HG02610 (cell line): ENCODE measurements around the gene CAPN13.

Experiments used
- ATAC-seq: cut with Tn5 transposase; IDR thresholded peaks from one replicate; pipeline ENCODE4 v1.9.1; 2021; ENCODE audit warnings: mild to moderate bottlenecking, moderate library complexity; ENCODE audit not compliant: unreplicated experiment

CAPN13 gene

DNA sequence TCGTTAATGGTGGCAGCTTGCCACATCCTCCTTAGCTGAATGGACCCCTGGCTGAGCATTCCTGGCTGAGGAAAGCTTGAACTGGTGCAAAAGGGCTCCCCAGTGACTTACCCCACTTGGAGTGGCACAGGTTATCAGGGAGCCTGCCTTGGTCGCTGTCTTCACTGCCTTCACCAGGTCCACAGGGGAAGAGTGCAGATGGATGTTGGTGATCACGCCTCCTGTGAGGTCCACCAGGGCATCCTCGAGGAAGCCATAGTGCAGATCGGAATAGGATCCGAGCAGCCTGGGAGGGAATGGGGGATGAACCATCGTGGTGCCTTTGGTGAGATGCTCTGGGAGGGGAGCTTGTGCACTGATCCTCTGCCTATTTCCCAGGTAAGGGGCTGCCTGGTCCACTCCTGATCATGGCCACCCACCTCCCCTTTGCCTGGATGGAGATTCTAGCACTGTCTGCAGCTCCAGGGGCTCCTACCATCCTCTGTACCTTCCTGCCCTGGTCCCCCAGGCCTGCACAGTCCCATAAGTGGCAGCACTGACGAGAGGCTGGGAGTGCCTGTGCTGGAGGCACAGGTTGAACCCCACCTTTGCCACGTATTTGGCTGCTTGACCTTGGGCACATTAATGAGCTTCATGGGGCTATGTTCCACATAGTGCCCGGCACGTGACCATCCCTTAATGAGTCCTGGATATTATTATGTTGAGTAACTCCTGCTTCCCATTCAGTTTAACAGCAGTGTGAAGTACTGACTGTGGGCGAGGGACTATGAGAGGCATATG lies 43.0 kb downstream of the CAPN13 start:
- ATAC-seq: no peak

DNA sequence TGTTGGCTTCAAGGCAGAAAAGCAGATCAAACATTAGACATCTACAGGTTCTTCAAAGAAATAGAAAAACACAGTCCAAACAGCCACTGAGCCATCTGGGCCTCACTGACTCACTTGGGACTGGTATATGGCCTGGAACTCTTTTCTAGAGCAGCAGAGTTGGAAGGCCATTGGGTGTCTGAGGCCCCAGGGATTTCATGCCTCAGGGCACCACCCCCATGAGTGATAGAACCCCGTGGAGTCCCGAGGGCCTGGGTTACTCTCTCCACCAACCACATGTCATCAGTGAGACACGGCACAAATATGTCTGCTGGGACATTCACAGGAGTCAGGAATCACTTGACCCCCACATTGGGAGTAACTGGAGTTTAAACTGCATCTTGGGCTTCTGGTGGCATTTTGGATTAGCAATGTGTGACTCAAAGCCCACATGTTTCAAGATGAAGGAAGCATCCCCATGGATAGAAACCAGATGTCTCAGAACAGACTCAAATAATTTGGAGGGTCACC lies 44.0 kb downstream of the CAPN13 start:
- no peak for ATAC-seq

DNA sequence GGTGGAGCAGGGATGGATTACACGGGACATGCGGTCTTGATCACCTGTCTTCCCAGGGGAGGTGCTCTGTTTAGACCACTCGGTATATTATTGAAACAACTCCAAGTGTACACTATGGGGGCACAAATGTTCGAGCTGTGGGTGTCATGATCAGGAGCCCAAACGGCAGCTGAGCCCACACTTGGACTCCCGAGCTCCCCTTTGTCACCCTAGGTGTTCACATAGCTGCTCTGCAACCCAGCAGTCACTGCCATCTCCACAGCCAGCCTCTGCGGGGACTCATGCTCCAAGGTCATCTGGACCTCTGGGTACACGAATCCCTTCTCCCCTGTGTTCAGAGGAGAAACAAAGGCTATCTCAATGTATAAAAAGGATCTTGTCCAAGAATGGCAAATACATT lies 46.0 kb downstream of the CAPN13 start:
- no peak for ATAC-seq

DNA sequence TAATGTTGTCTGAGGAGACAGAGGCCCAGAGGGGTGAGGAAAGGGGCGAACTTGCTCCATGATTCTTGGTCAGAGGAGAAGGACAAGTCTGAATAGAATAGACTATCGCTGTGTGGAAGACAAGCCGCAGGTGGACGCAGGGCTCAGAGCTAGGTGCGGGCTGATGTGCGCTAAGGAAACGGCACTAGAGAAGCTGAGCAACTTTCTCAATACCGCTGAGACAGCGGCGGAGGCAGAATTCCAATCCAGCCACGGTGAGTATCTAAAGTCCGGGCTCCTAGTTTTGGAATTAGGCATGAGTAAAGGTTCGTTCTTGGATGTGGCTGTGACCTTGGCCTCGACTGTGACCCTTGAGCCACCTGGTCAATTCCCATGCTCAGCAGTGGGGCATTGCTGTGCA lies 47.8 kb downstream of the CAPN13 start:
- no peak for ATAC-seq

DNA sequence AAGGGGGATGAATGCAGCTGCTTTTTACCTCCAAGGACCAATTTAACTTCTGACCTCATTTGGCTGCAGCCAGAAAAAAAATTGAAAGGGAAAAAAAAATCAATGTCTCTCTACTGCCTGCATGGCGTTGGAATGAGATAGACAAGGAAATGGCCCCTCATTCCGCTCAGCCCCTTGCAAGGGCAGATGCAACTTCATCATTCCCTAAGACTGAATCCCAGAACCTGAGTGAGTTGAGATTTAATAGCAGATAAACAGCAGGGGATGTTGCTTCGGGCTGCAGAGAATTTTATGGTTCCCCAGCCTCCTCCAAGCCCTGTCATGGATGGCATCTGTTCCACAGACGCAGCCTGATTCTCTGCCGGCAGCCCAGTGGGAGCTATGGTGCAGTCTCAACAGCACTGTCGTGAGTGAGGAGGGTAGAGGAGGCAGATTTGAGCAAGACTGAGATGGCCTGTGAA lies 49.0 kb downstream of the CAPN13 start:
- ATAC-seq: no peak

DNA sequence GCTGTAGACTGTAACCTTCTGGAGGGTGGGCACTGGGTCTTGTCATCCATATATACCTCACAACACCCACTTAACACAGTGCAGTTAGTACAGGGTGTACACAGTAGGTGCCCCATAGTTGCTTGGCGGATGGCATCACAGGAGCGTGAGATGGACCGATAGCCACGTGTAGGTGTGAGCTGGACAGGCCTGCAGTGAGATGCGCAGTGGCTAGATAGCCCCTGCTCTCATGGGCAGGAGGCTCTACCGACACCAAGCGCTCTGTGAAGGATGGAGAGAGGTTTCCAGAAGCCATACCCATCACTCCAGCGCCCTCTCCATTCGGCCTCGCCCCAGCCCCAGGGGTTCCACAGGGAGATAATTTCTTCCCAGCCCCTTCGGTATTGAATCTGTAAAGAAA lies 49.5 kb downstream of the CAPN13 start:
- ATAC-seq: no peak

DNA sequence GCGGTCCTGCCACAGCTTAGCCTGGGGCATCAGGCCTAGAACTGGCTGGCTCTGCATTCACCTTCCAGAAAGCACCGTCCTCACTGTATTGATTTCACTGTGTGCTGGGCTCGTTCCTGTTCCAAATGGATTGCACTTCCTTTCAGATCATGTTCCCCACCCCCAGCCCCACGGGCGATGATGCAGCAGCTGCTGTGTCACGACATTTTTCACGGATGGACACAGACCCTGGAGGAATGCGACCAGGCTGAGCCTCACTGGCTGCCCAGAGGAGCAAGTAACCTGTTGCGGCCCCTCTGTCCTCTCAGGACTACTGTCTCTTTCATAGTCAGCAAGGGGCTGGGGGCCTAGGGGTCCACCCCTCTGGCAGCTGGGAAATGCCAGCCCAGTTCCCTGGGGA lies 50.3 kb downstream of the CAPN13 start:
- no peak for ATAC-seq

DNA sequence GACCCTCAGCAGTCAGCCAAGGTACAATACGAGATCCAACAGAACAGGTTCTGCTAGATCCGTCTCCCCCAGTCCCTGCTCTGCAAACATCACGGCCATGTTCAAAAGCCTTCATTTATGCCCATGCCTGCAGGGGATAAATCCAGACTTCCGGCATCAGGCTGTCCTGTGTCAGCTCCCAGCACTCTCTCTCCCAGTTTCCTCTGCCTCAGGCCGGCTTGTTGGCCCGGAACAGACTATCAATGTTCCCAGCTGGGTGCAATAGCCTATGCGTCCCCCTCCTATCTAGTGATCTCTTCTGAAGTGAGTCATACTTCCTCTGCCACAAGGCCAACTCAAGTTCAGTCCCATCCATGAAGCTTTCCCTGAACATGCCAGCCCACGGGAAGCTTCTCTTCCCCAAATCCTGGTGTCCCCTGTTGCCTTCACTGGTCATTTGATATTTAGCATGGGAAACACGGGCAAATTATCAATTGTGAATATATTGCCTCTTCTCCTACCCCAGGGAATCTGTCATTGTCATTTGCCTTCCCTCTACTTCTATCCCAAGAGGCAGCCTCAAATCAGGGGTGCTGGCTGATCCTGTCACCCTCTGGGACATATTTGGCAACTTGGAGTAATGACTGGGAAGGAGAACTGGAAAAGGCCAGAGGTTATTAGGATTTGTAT lies 51.1 kb downstream of the CAPN13 start:
- ATAC-seq: no peak

DNA sequence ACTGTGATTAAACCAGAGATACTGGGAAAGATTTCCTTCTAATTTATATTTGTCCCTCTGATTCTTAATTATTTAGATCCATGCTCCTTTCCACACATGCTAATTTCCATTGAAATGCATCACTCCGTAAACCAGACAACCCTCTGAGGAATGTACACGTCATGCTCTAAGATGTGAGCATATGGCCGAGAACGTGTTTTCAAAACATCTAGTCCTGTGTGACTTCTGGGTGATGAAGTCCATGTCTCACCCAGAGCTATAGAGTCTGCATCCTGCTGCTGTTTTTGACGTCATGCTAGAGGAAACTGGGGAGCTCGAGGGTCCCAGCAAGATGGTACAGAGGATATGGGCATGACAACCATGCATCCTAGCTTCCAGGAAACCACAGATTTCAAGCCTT lies 53.6 kb downstream of the CAPN13 start:
- ATAC-seq: no peak

DNA sequence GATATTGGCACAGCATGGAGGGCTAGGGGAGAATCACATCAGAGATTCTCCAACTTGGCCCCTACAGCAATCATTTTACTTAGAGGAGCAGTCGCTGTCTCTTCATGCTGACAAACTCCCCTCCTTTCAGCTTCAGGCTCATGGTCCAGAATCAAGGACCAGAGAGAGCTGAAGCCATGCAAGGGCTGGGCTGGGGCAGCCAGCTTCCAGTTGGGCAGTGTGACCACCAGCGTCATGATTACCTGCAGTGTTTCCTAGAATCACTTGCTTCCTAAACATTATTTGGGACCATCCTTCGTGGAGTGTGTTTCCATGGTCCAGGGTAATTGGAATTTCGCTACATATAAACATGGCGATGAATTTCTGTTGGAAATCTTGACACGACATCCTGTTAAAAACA lies 54.4 kb downstream of the CAPN13 start:
- no peak for ATAC-seq

DNA sequence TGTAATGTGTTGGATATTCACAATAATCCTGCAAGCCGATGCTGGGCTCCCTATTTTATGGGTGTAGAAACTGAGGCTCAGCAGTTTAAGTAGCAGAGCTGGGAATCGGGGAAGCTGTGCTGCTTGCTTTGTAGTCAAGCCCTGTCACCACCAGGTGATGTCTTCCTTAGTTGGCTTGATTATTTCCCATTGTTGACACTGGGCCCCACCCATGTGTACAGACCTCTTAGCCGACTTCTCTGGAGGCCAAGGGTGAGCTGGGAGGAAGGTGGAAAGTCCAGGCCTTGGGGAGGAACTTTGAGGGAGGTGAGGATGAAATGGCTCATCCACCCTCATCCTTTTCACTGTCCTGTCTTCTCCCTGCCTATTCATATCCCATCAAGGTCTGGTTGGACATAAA lies 60.0 kb downstream of the CAPN13 start:
- no peak for ATAC-seq

DNA sequence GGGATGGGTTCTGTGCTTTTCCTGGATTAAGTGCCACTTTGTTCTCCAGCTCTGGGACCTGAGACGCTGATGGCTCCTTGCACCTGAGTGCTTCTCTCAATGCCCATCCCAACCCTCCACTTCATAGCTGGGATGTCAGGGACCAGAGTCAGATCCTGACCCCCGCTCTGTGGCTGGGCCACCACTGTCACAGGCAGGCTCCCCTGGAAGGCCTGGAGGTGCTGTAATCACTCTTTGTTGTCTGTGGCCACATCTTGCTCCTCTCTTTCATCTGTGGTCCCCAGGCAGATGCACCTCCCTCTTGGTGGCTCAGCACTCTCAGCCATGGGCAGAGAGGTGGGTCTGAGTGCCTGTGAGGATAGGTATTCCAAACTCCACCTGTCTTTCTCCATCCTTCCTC lies 62.4 kb downstream of the CAPN13 start:
- no peak for ATAC-seq

DNA sequence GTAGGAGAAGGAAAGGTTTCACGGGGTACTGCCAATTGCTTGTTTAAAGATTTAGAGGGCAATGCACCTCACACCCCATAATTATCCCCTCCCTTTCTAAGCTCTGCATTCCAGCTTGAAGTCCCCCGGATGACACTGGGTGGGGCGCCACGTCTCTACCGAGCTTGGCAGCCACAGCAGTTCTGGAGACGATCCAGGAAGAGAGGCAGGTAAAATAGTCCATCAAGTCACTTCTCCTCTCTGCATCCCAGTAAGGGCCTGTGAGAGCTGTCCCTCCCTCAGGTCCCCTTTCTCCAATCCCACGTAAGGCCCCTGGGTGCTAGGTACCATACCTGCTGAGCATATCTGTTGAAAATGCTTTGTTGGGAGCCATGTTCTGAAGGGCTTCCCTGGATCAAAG lies 65.7 kb downstream of the CAPN13 start:
- no peak for ATAC-seq

DNA sequence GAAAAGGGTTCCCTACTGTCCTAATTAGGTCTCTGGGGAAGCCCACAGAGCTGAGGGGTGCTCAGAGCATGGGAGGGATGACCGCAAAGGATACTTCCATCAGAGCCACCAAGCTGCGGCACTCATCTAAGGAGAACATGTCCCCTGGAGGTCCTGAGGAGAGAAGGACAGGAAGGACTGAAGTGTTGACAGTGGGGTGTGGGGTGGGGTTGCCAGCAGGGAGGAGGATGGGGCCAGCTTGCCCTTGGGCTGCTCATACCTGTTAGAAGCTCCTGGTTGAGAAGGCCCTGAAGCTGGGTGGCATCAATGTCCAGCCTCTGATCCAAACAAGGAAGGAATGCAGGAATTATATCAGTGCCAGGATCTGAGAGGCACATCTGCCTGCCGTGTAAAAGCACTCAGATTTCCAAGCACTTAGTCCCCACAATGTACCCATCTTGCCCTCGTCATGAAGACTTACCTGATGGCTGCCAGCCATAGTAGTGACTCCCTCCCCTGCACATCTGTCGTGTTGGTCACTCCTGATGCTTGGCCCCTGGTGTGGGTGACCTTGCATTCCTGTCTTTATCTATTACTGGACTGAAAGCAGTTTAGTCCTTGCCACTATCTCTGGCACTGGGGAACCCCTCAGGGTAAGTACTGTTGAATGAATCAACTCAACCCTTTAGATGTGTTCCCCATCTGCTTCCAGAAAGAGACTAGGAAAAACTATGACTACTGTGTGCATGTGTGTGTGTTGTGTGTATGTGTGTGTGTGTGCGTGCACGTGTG lies 68.9 kb downstream of the CAPN13 start:
- no peak for ATAC-seq

DNA sequence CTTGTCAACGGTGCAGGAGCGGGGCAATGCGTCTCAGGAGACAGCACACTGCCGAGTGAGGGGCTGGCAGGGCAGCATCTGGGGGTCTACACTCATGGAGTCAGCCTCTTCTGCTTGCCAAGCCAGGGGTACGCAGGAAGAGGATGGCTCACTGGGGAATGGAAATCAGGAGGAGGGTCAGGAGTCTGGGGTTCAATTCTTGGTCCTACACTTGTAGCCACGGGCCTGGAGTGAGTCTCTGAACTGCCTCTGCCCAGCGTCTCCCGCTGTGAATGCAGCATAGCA lies 70.0 kb downstream of the CAPN13 start:
- no peak for ATAC-seq

DNA sequence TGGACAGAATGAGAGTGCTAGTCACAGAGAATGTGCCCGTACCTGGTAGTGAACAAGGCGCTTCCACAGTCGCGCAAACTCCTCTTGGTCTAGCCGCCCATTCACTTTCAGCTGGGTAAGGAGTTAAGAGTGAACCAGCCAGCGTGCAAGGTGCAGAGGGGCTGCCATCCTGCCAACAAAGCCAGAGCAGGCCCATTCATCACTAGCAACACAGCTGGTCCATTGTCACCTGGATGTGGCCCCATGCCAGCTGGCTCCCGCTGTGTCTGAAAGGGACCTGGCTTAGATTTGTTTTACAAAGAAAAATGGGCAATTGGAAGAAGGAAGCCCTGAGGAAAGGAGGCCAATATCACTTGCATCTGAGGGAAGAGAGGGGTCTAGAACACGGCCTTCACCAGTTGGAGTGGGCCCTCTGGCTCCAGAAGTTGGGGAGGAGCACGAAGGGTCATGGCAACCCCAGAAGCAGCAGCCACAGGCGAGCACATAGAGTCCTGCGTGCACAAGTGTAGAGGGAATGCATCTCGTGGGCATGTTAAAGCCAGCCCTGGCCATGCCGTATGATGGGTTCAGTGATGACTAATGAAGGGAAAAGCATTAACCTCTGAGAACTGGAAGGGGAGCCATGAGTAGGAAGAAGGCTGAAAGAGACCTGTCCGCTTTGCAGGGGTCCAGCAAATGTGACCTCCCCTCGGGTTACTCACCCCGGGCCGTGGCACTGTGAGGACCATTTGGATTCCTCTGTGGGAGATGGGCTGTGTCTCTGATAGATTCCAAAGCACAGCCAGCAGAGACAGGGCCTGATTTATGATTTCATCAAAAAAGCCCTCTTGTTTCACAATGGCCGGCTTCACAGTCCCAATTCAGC lies 70.6 kb downstream of the CAPN13 start:
- ATAC-seq: no peak

DNA sequence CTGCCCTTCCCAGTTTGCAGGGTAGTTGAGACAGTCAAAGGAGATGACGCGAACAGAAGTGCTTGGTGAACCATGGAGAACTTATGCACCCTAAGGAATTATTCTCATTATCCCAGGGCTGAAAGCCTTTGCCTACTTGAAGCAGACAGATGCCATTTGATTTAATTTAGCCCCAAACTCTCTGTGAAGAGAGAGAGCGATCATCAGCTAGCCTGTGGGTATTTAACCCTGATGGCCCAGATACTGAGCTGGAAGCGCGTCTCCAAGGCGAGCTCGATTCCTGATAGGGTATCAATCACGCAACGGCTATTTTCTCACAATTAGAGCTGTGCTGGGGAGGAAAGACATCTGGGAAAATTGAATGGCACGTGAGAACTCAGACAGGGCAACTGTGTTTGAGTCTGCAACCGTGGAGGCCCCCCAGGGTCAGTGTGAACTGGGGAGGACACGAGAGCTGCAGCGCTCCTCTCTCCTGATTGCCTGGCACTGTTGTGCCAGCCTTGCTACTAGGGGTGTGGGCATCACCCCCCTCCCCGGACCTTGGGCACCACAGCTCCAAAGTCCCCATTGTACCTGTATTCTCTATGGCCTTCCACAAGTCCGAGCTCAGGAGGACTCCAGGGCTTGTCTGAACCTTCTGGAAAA lies 73.2 kb downstream of the CAPN13 start:
- ATAC-seq: no peak

DNA sequence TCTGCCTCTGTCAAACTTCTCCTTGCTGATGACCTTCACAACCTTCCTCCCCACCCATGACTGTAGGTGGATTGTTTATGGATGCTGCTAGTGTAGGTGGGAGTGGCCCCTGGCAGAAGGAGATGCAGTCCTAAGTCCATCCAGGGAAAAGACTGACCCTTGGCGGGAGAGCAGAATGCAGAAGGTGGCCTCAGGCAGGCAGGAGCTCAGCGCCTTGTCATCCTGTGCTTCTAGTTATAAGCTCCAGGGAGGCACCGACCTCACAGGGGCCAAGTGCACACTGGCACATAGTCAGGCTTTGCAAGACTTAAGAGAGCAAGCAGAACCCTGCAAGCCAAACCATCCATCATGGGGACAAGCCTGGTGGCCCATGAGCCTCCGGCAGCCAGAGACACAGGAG lies 74.4 kb downstream of the CAPN13 start:
- ATAC-seq: no peak

DNA sequence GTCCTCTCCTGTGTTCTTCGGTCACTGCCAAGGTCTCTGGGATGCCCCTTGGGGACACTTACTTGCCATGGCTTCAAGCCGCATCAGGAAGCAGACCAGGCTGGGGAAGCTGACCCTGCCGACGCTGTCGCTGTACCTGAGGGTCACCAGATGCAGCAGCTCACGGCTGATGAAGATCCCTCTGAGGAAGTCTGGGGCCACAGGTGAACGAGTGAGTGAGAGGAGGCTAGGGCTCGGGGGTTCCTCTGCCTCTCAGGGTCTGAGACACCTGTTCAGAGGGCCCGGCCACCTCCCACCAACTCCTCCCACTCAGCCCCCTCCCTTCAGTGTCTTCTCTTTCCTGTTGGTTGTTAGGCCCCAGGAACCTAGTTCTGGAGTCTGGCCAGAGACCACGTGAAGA lies 74.9 kb downstream of the CAPN13 start:
- ATAC-seq: no peak

DNA sequence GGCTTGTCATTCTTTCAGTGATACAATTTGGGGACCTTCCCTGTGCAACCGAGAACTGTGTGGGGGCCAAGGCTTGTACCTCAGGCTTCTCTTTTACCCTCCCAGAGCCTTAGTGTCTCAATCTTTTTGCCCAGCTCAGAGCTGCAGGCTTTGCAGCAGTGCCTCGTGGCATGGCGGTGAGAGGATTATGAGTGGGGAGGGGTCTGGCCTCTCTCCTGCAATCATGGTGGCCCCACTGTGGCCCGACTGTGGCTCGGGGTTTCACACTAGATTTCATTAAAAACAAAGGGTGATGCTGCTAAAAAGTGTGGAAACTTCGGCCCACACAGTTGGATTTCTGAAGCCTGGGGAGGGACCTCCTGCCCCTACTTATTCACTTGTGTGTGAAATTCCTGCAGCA lies 75.5 kb downstream of the CAPN13 start:
- no peak for ATAC-seq
